ENCODE results near the gene DCST2. TPM values are rescaled to one million over a fixed set of nuclear protein-coding genes. Genes with fewer than 3 reads are reported as not detected.
"Not testable (repeated sequence)": the region's sequence is repeated elsewhere in the genome, so short reads cannot be mapped to it uniquely, and the experiment has no call there.

The DCST2 gene
- total RNA-seq, 2 experiments from 2014 or later: 0.21 TPM; not detected in 1

GRCh38 chr1:154986736-154987135, 46.8 kb downstream of the DCST2 start:
- CTCF ChIA-PET: interaction anchor here (1.2 to 2.8 kb wide), 4 partner anchors 12 to 105 kb away, joined by 3 to 8 read pairs (median 4); no protein-coding TSS in a partner anchor
- POLR2A ChIA-PET: not testable (repeated sequence)

GRCh38 chr1:154983776-154984466, 49.7 kb downstream of the DCST2 start:
- CTCF ChIA-PET: interaction anchor here (0.7 to 2.8 kb wide), 16 partner anchors 9 to 101 kb away, joined by 3 to 16 read pairs (median 5); partner anchors contain the start of genes ADAM15, PMVK and PYGO2

GRCh38 chr1:154982897-154983648, 50.5 kb downstream of the DCST2 start, which contains the start of gene FLAD1:
FLAD1 (plus strand) TSS chr1:154983344; CDS start chr1:154983695, 351 bp downstream.
- ChIA-PET POLR2A (interaction anchor here (1.2 to 2.7 kb wide), 3 partner anchors 9 to 16 kb away, joined by 7 to 24 read pairs (median 11); partner anchors contain the start of genes CKS1B and LENEP), CTCF (interaction anchor here (0.5 to 2.8 kb wide), 11 partner anchors 9 to 357 kb away, joined by 3 to 12 read pairs (median 4); partner anchors contain the start of gene ADAM15)

More at GRCh38 chr1:154983776-154984466, 49.7 kb downstream of the DCST2 start:
- POLR2A ChIA-PET: interaction anchor here (0.6 to 2.7 kb wide), 4 partner anchors 10 to 107 kb away, joined by 3 to 24 read pairs (median 9); partner anchors contain the start of genes CKS1B and LENEP

GRCh38 chr1:154982341-154982740, 51.2 kb downstream of the DCST2 start:
- CTCF ChIA-PET: interaction anchor here (0.9 to 2.1 kb wide), 5 partner anchors 8 to 38 kb away, joined by 3 to 12 read pairs (median 4); partner anchors contain the start of gene CKS1B
- POLR2A ChIA-PET: interaction anchor here (2.3 to 2.7 kb wide), 2 partner anchors 8 to 12 kb away, joined by 11 to 24 read pairs; partner anchors contain the start of genes CKS1B and LENEP

- ChIA-PET POLR2A (no interaction called here), CTCF (no interaction called here)
These were observed 55.2 kb downstream of the DCST2 start for GRCh38 chr1:154978360-154978759.

- CTCF ChIA-PET, POLR2A ChIA-PET: not testable (repeated sequence)
These were observed 55.8 kb downstream of the DCST2 start for GRCh38 chr1:154977762-154978161.

GRCh38 chr1:154975409-154976059, 58.0 kb downstream of the DCST2 start:
- ChIA-PET POLR2A (interaction anchor here (0.6 kb wide), 1 partner anchor 24 kb away, joined by 4 read pairs; no protein-coding TSS in a partner anchor), CTCF (interaction anchor here (0.6 to 4.0 kb wide), 6 partner anchors 24 to 744 kb away, joined by 3 to 12 read pairs (median 4); no protein-coding TSS in a partner anchor)

- CTCF ChIA-PET: interaction anchor here (0.6 to 4.0 kb wide), 9 partner anchors 7 to 745 kb away, joined by 3 to 12 read pairs (median 3); partner anchors contain the start of gene PBXIP1
- POLR2A ChIA-PET: interaction anchor here (0.6 to 2.0 kb wide), 3 partner anchors 9 to 24 kb away, joined by 4 to 24 read pairs (median 4); partner anchors contain the start of genes FLAD1 and PYGO2
These were observed 58.7 kb downstream of the DCST2 start for GRCh38 chr1:154974808-154975408.

- POLR2A ChIA-PET: interaction anchor here (0.7 to 2.0 kb wide), 4 partner anchors 9 to 225 kb away, joined by 4 to 24 read pairs (median 5); partner anchors contain the start of genes FLAD1 and PYGO2
- CTCF ChIA-PET: interaction anchor here (0.6 to 4.0 kb wide), 14 partner anchors 8 to 345 kb away, joined by 3 to 12 read pairs (median 3); partner anchors contain the start of genes FLAD1 and PBXIP1
These were observed 59.3 kb downstream of the DCST2 start, which contains the start of gene CKS1B for GRCh38 chr1:154974102-154974807. CKS1B (plus strand) TSS chr1:154974681; CDS start chr1:154974746, 65 bp downstream.

- POLR2A ChIA-PET: interaction anchor here (0.6 to 2.0 kb wide), 6 partner anchors 10 to 225 kb away, joined by 3 to 24 read pairs (median 5); partner anchors contain the start of genes FLAD1, PBXIP1 and PYGO2
These were observed 60.1 kb downstream of the DCST2 start for GRCh38 chr1:154973344-154974101.

GRCh38 chr1:154972517-154973343, 60.9 kb downstream of the DCST2 start:
- POLR2A ChIA-PET: interaction anchor here (1.0 kb wide), 1 partner anchor 27 kb away, joined by 5 read pairs; no protein-coding TSS in a partner anchor

More at GRCh38 chr1:154973344-154974101, 60.1 kb downstream of the DCST2 start:
- CTCF ChIA-PET: interaction anchor here (0.7 to 4.0 kb wide), 10 partner anchors 8 to 112 kb away, joined by 3 to 12 read pairs (median 4); partner anchors contain the start of genes FLAD1 and PBXIP1

GRCh38 chr1:154972213-154972516, 61.4 kb downstream of the DCST2 start:
- POLR2A ChIA-PET: no interaction called here
- CTCF ChIA-PET: interaction anchor here (1.0 to 2.2 kb wide), 4 partner anchors 10 to 79 kb away, joined by 3 to 15 read pairs (median 6); partner anchors contain the start of genes ADAM15 and PYGO2

More at GRCh38 chr1:154972517-154973343, 60.9 kb downstream of the DCST2 start:
- CTCF ChIA-PET: interaction anchor here (0.9 to 2.2 kb wide), 6 partner anchors 10 to 26 kb away, joined by 3 to 15 read pairs (median 5); partner anchors contain the start of genes FLAD1 and PYGO2

- CTCF ChIA-PET: interaction anchor here (0.8 to 2.2 kb wide), 5 partner anchors 9 to 79 kb away, joined by 3 to 15 read pairs (median 4); partner anchors contain the start of genes ADAM15 and PYGO2
These were observed 62.1 kb downstream of the DCST2 start for GRCh38 chr1:154971341-154971998.

GRCh38 chr1:154970631-154971340, 62.8 kb downstream of the DCST2 start, which contains the start of gene SHC1:
SHC1 (minus strand) TSS chr1:154970747; CDS start chr1:154970526, 221 bp downstream.
- CTCF ChIA-PET: interaction anchor here (0.8 to 2.2 kb wide), 5 partner anchors 8 to 80 kb away, joined by 3 to 15 read pairs (median 4); partner anchors contain the start of genes ADAM15 and PYGO2
- POLR2A ChIA-PET: interaction anchor here (1.0 kb wide), 1 partner anchor 9 kb away, joined by 3 read pairs; the partner anchor contains the start of gene PYGO2

More at GRCh38 chr1:154971341-154971998, 62.1 kb downstream of the DCST2 start:
- POLR2A ChIA-PET: interaction anchor here (1.0 kb wide), 1 partner anchor 10 kb away, joined by 3 read pairs; the partner anchor contains the start of gene PYGO2
